Prostate gland (tissue), 2 donors: ENCODE measurements around the gene PRKACB. TPM values are rescaled to one million over a fixed set of nuclear protein-coding genes. Genes with fewer than 3 reads are reported as not detected.

ENCODE experiments used
- DNase-seq: peaks from one replicate; pipeline ENCODE4 v3.0.0-alpha.2; 2019; ENCODE audit warnings: low spot score
- H3K27ac ChIP-seq, 2 donors: fragments of 200-600 bp; sonication (generic); 2 replicates each; pipeline ENCODE4 v1.5.1; 2017 to 2019
- H3K27me3 ChIP-seq: fragments of 200-600 bp; sonication (generic); replicated peaks from 2 replicates; pipeline ENCODE4 v1.5.1; 2019; ENCODE audit not compliant: insufficient read depth
- H3K36me3 ChIP-seq, 2 donors: fragments of 200-600 bp; sonication (generic); 1 replicate in 1 of 2; 2 replicates in 1 of 2; pipeline versions ENCODE4 v1.5.1 to v1.8.1; 2017 to 2019
- H3K4me1 ChIP-seq: fragments of 200-600 bp; sonication (generic); replicated peaks from 2 replicates; pipeline ENCODE4 v1.5.1; 2019
- H3K4me3 ChIP-seq, 2 donors: fragments of 200-600 bp; sonication (generic); 2 replicates each; pipeline ENCODE4 v1.5.1; 2017 to 2019
- H3K9me3 ChIP-seq: fragments of 200-600 bp; sonication (generic); 2 replicates; pipeline ENCODE4 v1.5.1; 2017
- CTCF ChIP-seq, 4 experiments: fragments of 200-600 bp in 2 of 4; fragments of 450-650 bp in 2 of 4; sonication (generic) in 2 of 4; IDR thresholded peaks; 1 replicate in 3 of 4; 2 replicates in 1 of 4; pipeline ENCODE4 v1.5.1; 2016 to 2019; ENCODE audit warnings: antibody characterized with exemption in 4 of 4, mild to moderate bottlenecking in 2 of 4, moderate library complexity in 2 of 4
- POLR2A ChIP-seq: fragments of 450-650 bp; IDR thresholded peaks from one replicate; pipeline ENCODE4 v1.6.1; 2016; ENCODE audit warnings: antibody characterized with exemption, mild to moderate bottlenecking
- POLR2AphosphoS5 ChIP-seq: sonication (generic); formaldehyde crosslinking; IDR thresholded peaks from one replicate; pipeline ENCODE4 v1.6.1; 2017; ENCODE audit warnings: antibody characterized with exemption
- WGBS: methylation state at CpG from one replicate; pipeline ENCODE4 v1.1.5; 2018; 5-methylcytosine and 5-hydroxymethylcytosine counted together
- intact Hi-C: fragments of 100-400 bp; cut with DNase I; formaldehyde crosslinking; loops from one replicate; pipeline ENCODE4 v1.14.2; 2022
- total RNA-seq, 2 donors: library from RNA; depleted of rRNA; stranded (reverse); fragments of >200 nt; gene quantifications; one replicate each; pipeline ENCODE4 v1.1.0, GENCODE V29; 2016

Gene PRKACB
- total RNA-seq, 2 donors from 2014 or later = 24.7 to 29.3 TPM

GRCh38 chr1:84181350-84182005, 37.4 kb downstream of the PRKACB start:
- Histone ChIP-seq H3K4me1 (no peaks in the 10 kb centered on the region), H3K27me3 (no peaks in the 10 kb centered on the region), H3K9me3 (no peaks in the 10 kb centered on the region), H3K27ac (no peak overlapping the region), H3K4me3 (no peak overlapping the region), H3K36me3 (no peaks in the 10 kb centered on the region)
- DNase-seq = no peak
- intact Hi-C loops = no loop called here
- TF ChIP-seq CTCF (IDR thresholded peaks at IDR 0.05) = no peak
- no peak for TF ChIP-seq POLR2A
- no peak for TF ChIP-seq POLR2AphosphoS5

- Histone ChIP-seq H3K27ac (no peak overlapping the region), H3K4me3 (no peak overlapping the region), H3K36me3 (no peaks in the 10 kb centered on the region), H3K4me1 (no peaks in the 10 kb centered on the region), H3K27me3 (no peaks in the 10 kb centered on the region), H3K9me3 (no peaks in the 10 kb centered on the region)
- WGBS = 100% methylated on average over 1 of the region's 1 CpG
- intact Hi-C loops = no loop called here
- no peak for TF ChIP-seq POLR2A
- no peak for TF ChIP-seq CTCF (IDR thresholded peaks at IDR 0.05)
- TF ChIP-seq POLR2AphosphoS5 = no peak
- no peak for DNase-seq
Observed at GRCh38 chr1:84190455-84190854, 46.4 kb downstream of the PRKACB start.

- intact Hi-C loops = no loop called here
- Histone ChIP-seq H3K27me3 (no peaks in the 10 kb centered on the region), H3K4me1 (no peaks in the 10 kb centered on the region), H3K9me3 (no peaks in the 10 kb centered on the region), H3K27ac (no peak overlapping the region), H3K36me3 (no peaks in the 10 kb centered on the region), H3K4me3 (no peak overlapping the region)
- DNase-seq = no peak
- no peak for TF ChIP-seq POLR2A
- no peak for TF ChIP-seq CTCF (IDR thresholded peaks at IDR 0.05)
- no peak for TF ChIP-seq POLR2AphosphoS5
- 85% methylated on average over 3 of the region's 3 CpGs for WGBS
Observed at GRCh38 chr1:84192681-84193080, 48.6 kb downstream of the PRKACB start.

- Histone ChIP-seq H3K27ac (no peak overlapping the region), H3K4me1 (no peaks in the 10 kb centered on the region), H3K9me3 (no peaks in the 10 kb centered on the region), H3K4me3 (no peak overlapping the region), H3K27me3 (no peaks in the 10 kb centered on the region), H3K36me3 (no peaks in the 10 kb centered on the region)
- intact Hi-C loops = no loop called here
- TF ChIP-seq POLR2A = no peak
- TF ChIP-seq POLR2AphosphoS5 = no peak
- TF ChIP-seq CTCF (IDR thresholded peaks at IDR 0.05) = no peak
- WGBS = 97% methylated on average over 6 of the region's 6 CpGs
- no peak for DNase-seq
Observed at GRCh38 chr1:84198832-84199231, 54.8 kb downstream of the PRKACB start.

GRCh38 chr1:84199257-84199656, 55.2 kb downstream of the PRKACB start:
- no peak for DNase-seq
- Histone ChIP-seq H3K36me3 (no peaks in the 10 kb centered on the region), H3K27ac (no peak overlapping the region), H3K27me3 (no peaks in the 10 kb centered on the region), H3K9me3 (no peaks in the 10 kb centered on the region), H3K4me3 (no peak overlapping the region), H3K4me1 (no peaks in the 10 kb centered on the region)
- WGBS = 96% methylated on average over 1 of the region's 1 CpG
- intact Hi-C loops = no loop called here
- TF ChIP-seq CTCF (IDR thresholded peaks at IDR 0.05) (no peak), POLR2AphosphoS5 (no peak), POLR2A (no peak)
